Measurements from ENCODE around the gene OGDH. TPM values are rescaled to one million over a fixed set of nuclear protein-coding genes. Genes with fewer than 3 reads are reported as not detected.

OGDH gene
- total and polyA plus RNA-seq, 7 donors: 39.0 to 102 (median 74.4) TPM

GRCh38 chr7:44607141-44608068 is 978 bp downstream of the OGDH start:
- Histone ChIP-seq H3K4me1 (peaks cover 0 to 32% (median 25%) of the 10 kb centered on the region in 4 donors), H3K36me3 (peaks cover 0 to 2% (median 0%) of the 10 kb centered on the region in 4 donors), H3K4me3 (peak overlapping the region; percentile 70 to 97 (median 78)), H3K27me3 (no peaks in the 10 kb centered on the region), H3K9me3 (no peaks in the 10 kb centered on the region), H3K27ac (peak overlapping the region; percentile 97 to 100 (median 98))
- intact Hi-C loops (cut with DNase I): loop anchor here (2.0 to 10.0 kb wide), 3 partner anchors 189 to 507 kb away; partner anchors contain the start of genes PPIA, PURB and TBRG4
- TF ChIP-seq POLR2A (IDR thresholded peaks at IDR 0.05) (peak; percentile 24 to 57), CTCF (IDR thresholded peaks at IDR 0.05) (no peak), EP300 (IDR thresholded peaks at IDR 0.05) (no peak), POLR2AphosphoS5 (IDR thresholded peaks at IDR 0.05) (no peak)
- WGBS, 2 donors: 45 to 47% methylated on average over 35 of the region's 35 CpGs
- DNase-seq: no peak

- Histone ChIP-seq H3K27ac (peak overlapping the region in 1 of 4 donors; percentile 36), H3K27me3 (no peaks in the 10 kb centered on the region), H3K4me1 (peaks cover 0 to 32% (median 25%) of the 10 kb centered on the region in 4 donors), H3K9me3 (no peaks in the 10 kb centered on the region), H3K4me3 (no peak overlapping the region), H3K36me3 (peaks cover 0 to 2% (median 0%) of the 10 kb centered on the region in 4 donors)
- 78 to 88% methylated on average over 14 of the region's 14 CpGs for WGBS, 2 donors
- intact Hi-C loops (cut with DNase I): loop anchor here (5.0 to 10.0 kb wide), 2 partner anchors 278 to 506 kb away; partner anchors contain the start of genes PURB and TBRG4
- no peak for TF ChIP-seq EP300 (IDR thresholded peaks at IDR 0.05)
- TF ChIP-seq POLR2A (IDR thresholded peaks at IDR 0.05): no peak
- TF ChIP-seq POLR2AphosphoS5 (IDR thresholded peaks at IDR 0.05): no peak
- no peak for TF ChIP-seq CTCF (IDR thresholded peaks at IDR 0.05)
- DNase-seq: no peak
These were observed 2.7 kb downstream of the OGDH start for GRCh38 chr7:44608916-44609648.

- Histone ChIP-seq H3K27me3 (no peaks in the 10 kb centered on the region), H3K27ac (no peak overlapping the region), H3K36me3 (peaks cover 0 to 2% (median 0%) of the 10 kb centered on the region in 4 donors), H3K9me3 (no peaks in the 10 kb centered on the region), H3K4me1 (peaks cover 0 to 32% (median 28%) of the 10 kb centered on the region in 4 donors), H3K4me3 (no peak overlapping the region)
- TF ChIP-seq EP300 (IDR thresholded peaks at IDR 0.05): no peak
- no peak for TF ChIP-seq POLR2A (IDR thresholded peaks at IDR 0.05)
- no peak for TF ChIP-seq CTCF (IDR thresholded peaks at IDR 0.05)
- no peak for TF ChIP-seq POLR2AphosphoS5 (IDR thresholded peaks at IDR 0.05)
- intact Hi-C loops (cut with DNase I): loop anchor here (5.0 to 10.0 kb wide), 2 partner anchors 277 to 505 kb away; partner anchors contain the start of genes PURB and TBRG4
- 91 to 93% methylated on average over 3 of the region's 3 CpGs for WGBS, 2 donors
- DNase-seq: no peak
These were observed 3.4 kb downstream of the OGDH start for GRCh38 chr7:44609829-44610228.

- WGBS, 2 donors: 25 to 47% methylated on average over 2 of the region's 2 CpGs
- H3K4me3 ChIP-seq: no peak overlapping the region
- H3K27ac ChIP-seq: peak overlapping the region in 2 of 4 donors; percentile 30 to 34
- no peaks in the 10 kb centered on the region for H3K36me3 ChIP-seq
- no peaks in the 10 kb centered on the region for H3K9me3 ChIP-seq
- peaks cover 0 to 27% (median 22%) of the 10 kb centered on the region in 4 donors for H3K4me1 ChIP-seq
- peak; percentile 75 for DNase-seq
- TF ChIP-seq EP300 (IDR thresholded peaks at IDR 0.05) (no peak), CTCF (IDR thresholded peaks at IDR 0.05) (no peak), POLR2AphosphoS5 (IDR thresholded peaks at IDR 0.05) (no peak), POLR2A (IDR thresholded peaks at IDR 0.05) (no peak)
- intact Hi-C loops (cut with DNase I): no loop called here
- H3K27me3 ChIP-seq: no peaks in the 10 kb centered on the region
These were observed 8.8 kb downstream of the OGDH start for GRCh38 chr7:44615149-44615611.
